ENCODE data around the gene ZBTB40. TPM values are rescaled to one million over a fixed set of nuclear protein-coding genes. Genes with fewer than 3 reads are reported as not detected.

The ZBTB40 gene
- total and polyA plus RNA-seq, 9 of the 15 experiments (the other 6 are each of a cell fraction or from before 2014, with no cell fraction given), result 2.6 to 26.0 (median 18.8) TPM

- TF ChIP-seq HMGN3 (IDR thresholded peaks at IDR 0.05; ENCODE audit: borderline replicate concordance, extremely low read depth, insufficient read length, low read depth, low read length) (no peak), ZNF316 (IDR thresholded peaks at IDR 0.05) (peak; percentile 2; the same call in 1 of the 2 replicates)
- no peak overlapping the region for H3K9ac ChIP-seq (ENCODE audit: insufficient read depth in 1 of 2, low read depth in 2 of 2, low read length in 2 of 2)
- WGBS (ENCODE audit: insufficient coverage, low coverage, missing lambda C conversion rate), result 2% methylated on average over 12 of the region's 12 CpGs
- H3K36me3 ChIP-seq (ENCODE audit: control insufficient read depth, insufficient read depth, low read length), result no peaks in the 10 kb centered on the region
- no peaks in the 10 kb centered on the region for H3K9me1 ChIP-seq (ENCODE audit: control insufficient read depth, insufficient read depth, low read length)
- in situ Hi-C loops (cut with MboI), result no loop called here
- no TSS peak for BruUV-seq (replicated peaks)
- no peaks in the 10 kb centered on the region for H3K79me2 ChIP-seq (ENCODE audit: control insufficient read depth, insufficient read depth, low read length)
- no peak overlapping the region for H3K4me3 ChIP-seq
- H4K20me1 ChIP-seq (replicated peaks; ENCODE audit: control insufficient read depth, insufficient read depth, low read length), result peaks cover 25% of the 10 kb centered on the region
- H3K4me1 ChIP-seq (replicated peaks in 1 of 2; ENCODE audit: control insufficient read depth in 2 of 2, insufficient read depth in 2 of 2, low read length in 2 of 2), result peaks cover 0 to 5% of the 10 kb centered on the region in 2 experiments; a peak in 1 of 5 replicates
- H3K27ac ChIP-seq (ENCODE audit: extremely low read depth, low read depth, low read length), result no peak overlapping the region
- peaks cover 70 to 95% of the 10 kb centered on the region in 2 experiments for H3K27me3 ChIP-seq (ENCODE audit: control insufficient read depth in 2 of 2, insufficient read depth in 2 of 2, low read length in 2 of 2)
- CTCF ChIA-PET (ENCODE audit: low intra/inter-chr PET ratio), result no interaction called here
- H3K4me2 ChIP-seq (ENCODE audit: insufficient read depth, low read length), result no peak overlapping the region
- POLR2A ChIA-PET, result no interaction called here
- DNase-seq (ENCODE audit: extremely low read depth in 1 of 4, low spot score in 3 of 4) (no peak), FAIRE-seq (no peak), ATAC-seq (no peak)
- H2AFZ ChIP-seq (ENCODE audit: low read depth, low read length), result no peak overlapping the region
- no peaks in the 10 kb centered on the region for H3K9me3 ChIP-seq (replicated peaks; ENCODE audit: control insufficient read depth, insufficient read depth, low read depth, low read length)
- intact Hi-C loops (cut with micrococcal nuclease), result loop anchor here (5.0 kb wide), 1 partner anchor 94 kb away; the partner anchor contains the start of gene C1QC
These were observed 96.3 kb downstream of the ZBTB40 start for GRCh38 chr1:22547818-22548462.

DNA sequence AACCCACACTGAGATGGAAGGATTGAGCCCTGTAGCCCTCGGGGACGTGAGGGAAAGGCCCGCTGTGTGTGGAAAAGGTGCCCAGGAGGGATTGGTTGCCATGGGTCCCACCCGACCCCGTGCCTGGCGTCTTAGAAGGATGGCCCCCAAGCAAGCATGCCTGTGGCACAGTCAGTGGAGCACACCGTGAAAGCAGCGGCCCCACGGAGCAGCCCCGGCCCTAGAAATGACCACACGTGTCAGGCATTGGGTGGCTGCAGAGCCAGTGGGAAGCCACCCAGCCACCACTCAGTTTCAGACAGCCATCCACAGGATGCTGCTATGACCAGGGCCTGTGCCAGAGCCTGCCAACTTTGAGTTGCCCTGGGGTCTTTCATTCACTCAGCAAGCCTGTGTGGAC, 98.4 kb downstream of the ZBTB40 start:
- no peak overlapping the region for H3K27ac ChIP-seq (ENCODE audit: extremely low read depth, low read depth, low read length)
- ChIA-PET POLR2A (interaction anchor here (0.6 kb wide), 1 partner anchor 141 kb away, joined by 4 read pairs; no protein-coding TSS in a partner anchor), CTCF (ENCODE audit: low intra/inter-chr PET ratio) (no interaction called here)
- in situ Hi-C loops (cut with MboI), result no loop called here
- no peaks in the 10 kb centered on the region for H3K36me3 ChIP-seq (ENCODE audit: control insufficient read depth, insufficient read depth, low read length)
- peaks cover 30% of the 10 kb centered on the region for H4K20me1 ChIP-seq (replicated peaks; ENCODE audit: control insufficient read depth, insufficient read depth, low read length)
- H3K9me3 ChIP-seq (replicated peaks; ENCODE audit: control insufficient read depth, insufficient read depth, low read depth, low read length), result no peaks in the 10 kb centered on the region
- H3K4me1 ChIP-seq (replicated peaks in 1 of 2; ENCODE audit: control insufficient read depth in 2 of 2, insufficient read depth in 2 of 2, low read length in 2 of 2), result peaks cover 0 to 10% of the 10 kb centered on the region in 2 experiments; a peak in 1 of 5 replicates
- ATAC-seq (no peak), DNase-seq (ENCODE audit: extremely low read depth in 1 of 4, low spot score in 3 of 4) (no peak), FAIRE-seq (no peak)
- intact Hi-C loops (cut with micrococcal nuclease), result no loop called here
- no peak overlapping the region for H3K4me2 ChIP-seq (ENCODE audit: insufficient read depth, low read length)
- TF ChIP-seq ILK (tag; IDR thresholded peaks at IDR 0.05; ENCODE audit: borderline replicate concordance, low read depth) (no peak), MAX (CRISPR knock-in tag; IDR thresholded peaks at IDR 0.05) (0 out of 2 replicates have a peak, but pooled peaks have one; percentile 17), SNIP1 (IDR thresholded peaks at IDR 0.05; ENCODE audit: low read depth) (no peak), JUNB (CRISPR knock-in tag; conservative IDR thresholded peaks at IDR 0.05) (no peak)
- TF ChIP-seq, protein P1, sequence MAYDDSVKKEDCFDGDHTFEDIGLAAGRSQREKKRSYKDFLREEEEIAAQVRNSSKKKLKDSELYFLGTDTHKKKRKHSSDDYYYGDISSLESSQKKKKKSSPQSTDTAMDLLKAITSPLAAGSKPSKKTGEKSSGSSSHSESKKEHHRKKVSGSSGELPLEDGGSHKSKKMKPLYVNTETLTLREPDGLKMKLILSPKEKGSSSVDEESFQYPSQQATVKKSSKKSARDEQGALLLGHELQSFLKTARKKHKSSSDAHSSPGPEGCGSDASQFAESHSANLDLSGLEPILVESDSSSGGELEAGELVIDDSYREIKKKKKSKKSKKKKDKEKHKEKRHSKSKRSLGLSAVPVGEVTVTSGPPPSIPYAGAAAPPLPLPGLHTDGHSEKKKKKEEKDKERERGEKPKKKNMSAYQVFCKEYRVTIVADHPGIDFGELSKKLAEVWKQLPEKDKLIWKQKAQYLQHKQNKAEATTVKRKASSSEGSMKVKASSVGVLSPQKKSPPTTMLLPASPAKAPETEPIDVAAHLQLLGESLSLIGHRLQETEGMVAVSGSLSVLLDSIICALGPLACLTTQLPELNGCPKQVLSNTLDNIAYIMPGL (CRISPR knock-in tag; IDR thresholded peaks at IDR 0.05), result no peak
- no peak overlapping the region for H3K9ac ChIP-seq (ENCODE audit: insufficient read depth in 1 of 2, low read depth in 2 of 2, low read length in 2 of 2)
- H3K4me3 ChIP-seq, result no peak overlapping the region
- under 1% methylated on average over 11 of the region's 11 CpGs for WGBS (ENCODE audit: insufficient coverage, low coverage, missing lambda C conversion rate)
- no TSS peak for BruUV-seq (replicated peaks)
- no peaks in the 10 kb centered on the region for H3K9me1 ChIP-seq (ENCODE audit: control insufficient read depth, insufficient read depth, low read length)
- peaks cover 63 to 94% of the 10 kb centered on the region in 2 experiments for H3K27me3 ChIP-seq (ENCODE audit: control insufficient read depth in 2 of 2, insufficient read depth in 2 of 2, low read length in 2 of 2)
- H2AFZ ChIP-seq (ENCODE audit: low read depth, low read length), result no peak overlapping the region
- H3K79me2 ChIP-seq (ENCODE audit: control insufficient read depth, insufficient read depth, low read length), result no peaks in the 10 kb centered on the region

Measured in K562 (cell line).